ENCODE measurements around the gene CSGALNACT2.

GRCh38 chr10:43128331-43128730, 9.9 kb upstream of the CSGALNACT2 start:
- TF ChIP-seq KAT2B (IDR thresholded peaks at IDR 0.05; ENCODE audit: borderline replicate concordance, low read depth, low read length): no peak
- no peak for TF ChIP-seq MBD4 (IDR thresholded peaks at IDR 0.05; ENCODE audit: borderline replicate concordance, low read length)
- TF ChIP-seq, protein P1, sequence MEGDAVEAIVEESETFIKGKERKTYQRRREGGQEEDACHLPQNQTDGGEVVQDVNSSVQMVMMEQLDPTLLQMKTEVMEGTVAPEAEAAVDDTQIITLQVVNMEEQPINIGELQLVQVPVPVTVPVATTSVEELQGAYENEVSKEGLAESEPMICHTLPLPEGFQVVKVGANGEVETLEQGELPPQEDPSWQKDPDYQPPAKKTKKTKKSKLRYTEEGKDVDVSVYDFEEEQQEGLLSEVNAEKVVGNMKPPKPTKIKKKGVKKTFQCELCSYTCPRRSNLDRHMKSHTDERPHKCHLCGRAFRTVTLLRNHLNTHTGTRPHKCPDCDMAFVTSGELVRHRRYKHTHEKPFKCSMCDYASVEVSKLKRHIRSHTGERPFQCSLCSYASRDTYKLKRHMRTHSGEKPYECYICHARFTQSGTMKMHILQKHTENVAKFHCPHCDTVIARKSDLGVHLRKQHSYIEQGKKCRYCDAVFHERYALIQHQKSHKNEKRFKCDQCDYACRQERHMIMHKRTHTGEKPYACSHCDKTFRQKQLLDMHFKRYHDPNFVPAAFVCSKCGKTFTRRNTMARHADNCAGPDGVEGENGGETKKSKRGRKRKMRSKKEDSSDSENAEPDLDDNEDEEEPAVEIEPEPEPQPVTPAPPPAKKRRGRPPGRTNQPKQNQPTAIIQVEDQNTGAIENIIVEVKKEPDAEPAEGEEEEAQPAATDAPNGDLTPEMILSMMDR (CRISPR knock-in tag; IDR thresholded peaks at IDR 0.05): no peak
- TF ChIP-seq, protein P2, sequence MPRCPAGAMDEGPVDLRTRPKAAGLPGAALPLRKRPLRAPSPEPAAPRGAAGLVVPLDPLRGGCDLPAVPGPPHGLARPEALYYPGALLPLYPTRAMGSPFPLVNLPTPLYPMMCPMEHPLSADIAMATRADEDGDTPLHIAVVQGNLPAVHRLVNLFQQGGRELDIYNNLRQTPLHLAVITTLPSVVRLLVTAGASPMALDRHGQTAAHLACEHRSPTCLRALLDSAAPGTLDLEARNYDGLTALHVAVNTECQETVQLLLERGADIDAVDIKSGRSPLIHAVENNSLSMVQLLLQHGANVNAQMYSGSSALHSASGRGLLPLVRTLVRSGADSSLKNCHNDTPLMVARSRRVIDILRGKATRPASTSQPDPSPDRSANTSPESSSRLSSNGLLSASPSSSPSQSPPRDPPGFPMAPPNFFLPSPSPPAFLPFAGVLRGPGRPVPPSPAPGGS (CRISPR knock-in tag; IDR thresholded peaks at IDR 0.05): no peak
- TF ChIP-seq IRF2 (CRISPR knock-in tag; IDR thresholded peaks at IDR 0.05): no peak
- TF ChIP-seq PTBP1 (IDR thresholded peaks at IDR 0.05; ENCODE audit: low read depth, low read length, poor library complexity, severe bottlenecking): no peak
- no peak for TF ChIP-seq NR2C2 (CRISPR knock-in tag; IDR thresholded peaks at IDR 0.05; ENCODE audit: borderline replicate concordance)
- TF ChIP-seq, protein P3, sequence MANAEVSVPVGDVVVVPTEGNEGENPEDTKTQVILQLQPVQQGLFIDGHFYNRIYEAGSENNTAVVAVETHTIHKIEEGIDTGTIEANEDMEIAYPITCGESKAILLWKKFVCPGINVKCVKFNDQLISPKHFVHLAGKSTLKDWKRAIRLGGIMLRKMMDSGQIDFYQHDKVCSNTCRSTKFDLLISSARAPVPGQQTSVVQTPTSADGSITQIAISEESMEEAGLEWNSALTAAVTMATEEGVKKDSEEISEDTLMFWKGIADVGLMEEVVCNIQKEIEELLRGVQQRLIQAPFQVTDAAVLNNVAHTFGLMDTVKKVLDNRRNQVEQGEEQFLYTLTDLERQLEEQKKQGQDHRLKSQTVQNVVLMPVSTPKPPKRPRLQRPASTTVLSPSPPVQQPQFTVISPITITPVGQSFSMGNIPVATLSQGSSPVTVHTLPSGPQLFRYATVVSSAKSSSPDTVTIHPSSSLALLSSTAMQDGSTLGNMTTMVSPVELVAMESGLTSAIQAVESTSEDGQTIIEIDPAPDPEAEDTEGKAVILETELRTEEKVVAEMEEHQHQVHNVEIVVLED (CRISPR knock-in tag; IDR thresholded peaks at IDR 0.05; ENCODE audit: borderline replicate concordance): no peak
- no peak for TF ChIP-seq SMARCE1 (IDR thresholded peaks at IDR 0.05; ENCODE audit: borderline replicate concordance)
- TF ChIP-seq MAFK (conservative IDR thresholded peaks at IDR 0.05 in 1 of 2, IDR thresholded peaks at IDR 0.05 in 1 of 2; ENCODE audit: low read length in 2 of 2): no peak
- no peak for TF ChIP-seq ZNF609 (CRISPR knock-in tag; IDR thresholded peaks at IDR 0.05; ENCODE audit: borderline replicate concordance)
- no peak for TF ChIP-seq ZNF350 (CRISPR knock-in tag; IDR thresholded peaks at IDR 0.05; ENCODE audit: borderline replicate concordance, low read depth)

Measured in HepG2 (cell line).